Tibial nerve (tissue), 3 donors: ENCODE results near the gene SP3.

Source experiments
- POLR2A ChIP-seq, 2 donors: fragments of 450-650 bp; IDR thresholded peaks; one replicate each; pipeline ENCODE4 v1.6.1; 2017; ENCODE audit warnings: antibody characterized with exemption in 2 of 2, mild to moderate bottlenecking in 2 of 2, moderate library complexity in 2 of 2
- TF ChIP-seq, protein P1 (sequence below), 5 experiments: fragments of 200-600 bp in 3 of 5; fragments of 450-650 bp in 2 of 5; sonication (generic) in 3 of 5; IDR thresholded peaks; one replicate each; pipeline ENCODE4 v1.5.1; 2016 to 2019; ENCODE audit warnings: antibody characterized with exemption in 5 of 5, mild to moderate bottlenecking in 3 of 5, moderate library complexity in 2 of 5

DNA sequence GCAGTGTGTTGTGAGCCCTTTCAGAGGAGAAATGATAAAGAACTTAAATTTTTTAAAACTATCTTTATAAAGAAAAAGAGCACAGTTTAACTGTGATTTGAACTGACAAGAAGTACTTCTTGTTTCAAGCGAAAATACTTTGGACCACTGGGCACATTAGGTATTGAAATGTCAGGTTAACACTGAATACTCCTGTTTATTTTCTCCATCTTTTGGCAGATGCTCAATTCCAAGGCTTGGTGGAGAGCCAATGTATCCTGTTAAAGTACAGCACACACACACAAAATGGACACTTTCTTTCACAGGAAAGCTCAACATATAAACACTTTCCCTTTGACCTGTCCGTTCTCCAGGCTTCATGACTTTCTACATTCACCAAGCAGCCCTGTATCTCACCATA lies 32.6 kb upstream of the SP3 start:
- TF ChIP-seq, protein P1, sequence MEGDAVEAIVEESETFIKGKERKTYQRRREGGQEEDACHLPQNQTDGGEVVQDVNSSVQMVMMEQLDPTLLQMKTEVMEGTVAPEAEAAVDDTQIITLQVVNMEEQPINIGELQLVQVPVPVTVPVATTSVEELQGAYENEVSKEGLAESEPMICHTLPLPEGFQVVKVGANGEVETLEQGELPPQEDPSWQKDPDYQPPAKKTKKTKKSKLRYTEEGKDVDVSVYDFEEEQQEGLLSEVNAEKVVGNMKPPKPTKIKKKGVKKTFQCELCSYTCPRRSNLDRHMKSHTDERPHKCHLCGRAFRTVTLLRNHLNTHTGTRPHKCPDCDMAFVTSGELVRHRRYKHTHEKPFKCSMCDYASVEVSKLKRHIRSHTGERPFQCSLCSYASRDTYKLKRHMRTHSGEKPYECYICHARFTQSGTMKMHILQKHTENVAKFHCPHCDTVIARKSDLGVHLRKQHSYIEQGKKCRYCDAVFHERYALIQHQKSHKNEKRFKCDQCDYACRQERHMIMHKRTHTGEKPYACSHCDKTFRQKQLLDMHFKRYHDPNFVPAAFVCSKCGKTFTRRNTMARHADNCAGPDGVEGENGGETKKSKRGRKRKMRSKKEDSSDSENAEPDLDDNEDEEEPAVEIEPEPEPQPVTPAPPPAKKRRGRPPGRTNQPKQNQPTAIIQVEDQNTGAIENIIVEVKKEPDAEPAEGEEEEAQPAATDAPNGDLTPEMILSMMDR (IDR thresholded peaks at IDR 0.05): no peak
- no peak for TF ChIP-seq POLR2A (IDR thresholded peaks at IDR 0.05)
